HepG2 (cell line): Measurements from ENCODE around the gene LDB2.

Source experiments
- CEBPB ChIP-seq: IDR thresholded peaks from 2 replicates; pipeline ENCODE4 v1.6.1; 2011; ENCODE audit warnings: low read depth, low read length, improper control_type of control experiment, borderline replicate concordance
- CTCF ChIP-seq: sonication (generic); formaldehyde crosslinking; IDR thresholded peaks from 2 replicates; pipeline ENCODE4 v1.5.0; 2020; ENCODE audit warnings: mild to moderate bottlenecking, missing genetic modification reagents, moderate library complexity
- DPF2 ChIP-seq: sonication (generic); formaldehyde crosslinking; IDR thresholded peaks from 2 replicates; pipeline ENCODE4 v1.4.0; 2020; ENCODE audit warnings: mild to moderate bottlenecking, low read depth, missing genetic modification reagents, borderline replicate concordance
- EP300 ChIP-seq, 3 experiments: sonication (generic) in 1 of 3; formaldehyde crosslinking in 1 of 3; IDR thresholded peaks; 2 replicates each; pipeline versions ENCODE4 v1.5.1 to v1.6.1; 2011 to 2020; ENCODE audit warnings: low read depth in 2 of 3, low read length in 2 of 3, borderline replicate concordance in 1 of 3, improper control_type of control experiment in 1 of 3, mild to moderate bottlenecking in 1 of 3, missing genetic modification reagents in 1 of 3, moderate library complexity in 1 of 3
- FOSL2 ChIP-seq: sonication (generic); formaldehyde crosslinking; IDR thresholded peaks from 2 replicates; pipeline ENCODE4 v1.4.0; 2020; ENCODE audit warnings: missing genetic modification reagents
- GABPA ChIP-seq, 2 experiments: IDR thresholded peaks; 2 replicates each; pipeline ENCODE4 v1.6.1; 2011 to 2016; ENCODE audit warnings: low read depth in 2 of 2, low read length in 1 of 2, missing biosample characterization in 1 of 2, missing genetic modification characterization in 1 of 2
- MATR3 ChIP-seq: sonication (generic); formaldehyde crosslinking; IDR thresholded peaks from 2 replicates; pipeline ENCODE4 v1.4.0; 2020; ENCODE audit warnings: missing genetic modification reagents
- NFE2 ChIP-seq: sonication (generic); formaldehyde crosslinking; IDR thresholded peaks from 2 replicates; pipeline ENCODE4 v1.4.0; 2020; ENCODE audit warnings: missing genetic modification reagents
- RAD51 ChIP-seq: fragments of 450-650 bp; IDR thresholded peaks from 2 replicates; pipeline ENCODE4 v1.6.1; 2016; ENCODE audit warnings: borderline replicate concordance
- SOX5 ChIP-seq: IDR thresholded peaks from 2 replicates; pipeline ENCODE4 v1.6.1; 2016; ENCODE audit warnings: borderline replicate concordance
- TCF12 ChIP-seq, 2 experiments: fragments of 450-650 bp in 1 of 2; sonication (generic) in 1 of 2; formaldehyde crosslinking in 1 of 2; IDR thresholded peaks; 2 replicates each; pipeline versions ENCODE4 v1.6.1 to v1.8.0; 2017 to 2022; ENCODE audit warnings: antibody characterized with exemption in 1 of 2, mild to moderate bottlenecking in 1 of 2, missing genetic modification reagents in 1 of 2, moderate library complexity in 1 of 2
- TF ChIP-seq, protein P1 (sequence below): sonication (generic); formaldehyde crosslinking; IDR thresholded peaks from 2 replicates; pipeline ENCODE4 v1.5.1; 2020; ENCODE audit warnings: mild to moderate bottlenecking, missing genetic modification reagents, moderate library complexity
- TF ChIP-seq, protein P2 (sequence below): sonication (generic); formaldehyde crosslinking; conservative IDR thresholded peaks from 2 replicates; pipeline ENCODE4 v1.8.0; 2022; ENCODE audit warnings: low read depth, missing genetic modification reagents
- TF ChIP-seq, protein P3 (sequence below): IDR thresholded peaks from 2 replicates; pipeline ENCODE4 v1.6.1; 2016; ENCODE audit warnings: low read depth, missing genetic modification reagents, missing compliant biosample characterization

DNA sequence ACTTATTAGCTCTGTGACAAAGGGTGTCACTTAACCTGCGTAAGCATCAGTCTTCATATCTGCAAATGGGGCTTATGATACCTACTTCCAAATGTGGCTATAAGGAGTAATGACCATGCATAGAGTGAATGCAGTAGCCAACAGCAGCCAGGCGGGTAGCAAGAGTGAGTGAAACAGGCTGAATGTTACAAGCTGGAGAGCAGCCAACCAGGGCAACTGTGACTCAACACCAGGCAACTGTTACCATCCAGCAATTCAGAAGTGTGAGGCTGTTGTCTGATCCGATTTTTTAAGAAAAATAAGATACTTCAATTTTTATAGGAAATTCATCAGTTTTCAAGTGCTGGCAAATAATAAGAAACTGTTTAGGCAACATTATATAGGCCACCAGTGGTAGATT, 401.9 kb downstream of the LDB2 start:
- TF ChIP-seq DPF2 (no peak), FOSL2 (CRISPR knock-in tag) (no peak), RAD51 (no peak), NFE2 (CRISPR knock-in tag) (no peak), SOX5 (no peak), EP300 (IDR thresholded peaks at IDR 0.05; ENCODE audit: low read depth in 2 of 2, low read length in 2 of 2) (no peak), EP300 (CRISPR knock-in tag; IDR thresholded peaks at IDR 0.05; ENCODE audit: borderline replicate concordance) (no peak), CTCF (CRISPR knock-in tag) (no peak), GABPA (IDR thresholded peaks at IDR 0.05; ENCODE audit: low read depth, low read length) (no peak), GABPA (CRISPR knock-in tag; IDR thresholded peaks at IDR 0.05; ENCODE audit: low read depth) (no peak), MATR3 (no peak), CEBPB (no peak), TCF12 (IDR thresholded peaks at IDR 0.05) (no peak), TCF12 (CRISPR knock-in tag; IDR thresholded peaks at IDR 0.05) (no peak)
- TF ChIP-seq, protein P1, sequence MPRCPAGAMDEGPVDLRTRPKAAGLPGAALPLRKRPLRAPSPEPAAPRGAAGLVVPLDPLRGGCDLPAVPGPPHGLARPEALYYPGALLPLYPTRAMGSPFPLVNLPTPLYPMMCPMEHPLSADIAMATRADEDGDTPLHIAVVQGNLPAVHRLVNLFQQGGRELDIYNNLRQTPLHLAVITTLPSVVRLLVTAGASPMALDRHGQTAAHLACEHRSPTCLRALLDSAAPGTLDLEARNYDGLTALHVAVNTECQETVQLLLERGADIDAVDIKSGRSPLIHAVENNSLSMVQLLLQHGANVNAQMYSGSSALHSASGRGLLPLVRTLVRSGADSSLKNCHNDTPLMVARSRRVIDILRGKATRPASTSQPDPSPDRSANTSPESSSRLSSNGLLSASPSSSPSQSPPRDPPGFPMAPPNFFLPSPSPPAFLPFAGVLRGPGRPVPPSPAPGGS: no peak
- TF ChIP-seq, protein P2, sequence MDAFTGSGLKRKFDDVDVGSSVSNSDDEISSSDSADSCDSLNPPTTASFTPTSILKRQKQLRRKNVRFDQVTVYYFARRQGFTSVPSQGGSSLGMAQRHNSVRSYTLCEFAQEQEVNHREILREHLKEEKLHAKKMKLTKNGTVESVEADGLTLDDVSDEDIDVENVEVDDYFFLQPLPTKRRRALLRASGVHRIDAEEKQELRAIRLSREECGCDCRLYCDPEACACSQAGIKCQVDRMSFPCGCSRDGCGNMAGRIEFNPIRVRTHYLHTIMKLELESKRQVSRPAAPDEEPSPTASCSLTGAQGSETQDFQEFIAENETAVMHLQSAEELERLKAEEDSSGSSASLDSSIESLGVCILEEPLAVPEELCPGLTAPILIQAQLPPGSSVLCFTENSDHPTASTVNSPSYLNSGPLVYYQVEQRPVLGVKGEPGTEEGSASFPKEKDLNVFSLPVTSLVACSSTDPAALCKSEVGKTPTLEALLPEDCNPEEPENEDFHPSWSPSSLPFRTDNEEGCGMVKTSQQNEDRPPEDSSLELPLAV (CRISPR knock-in tag): no peak
- TF ChIP-seq, protein P3, sequence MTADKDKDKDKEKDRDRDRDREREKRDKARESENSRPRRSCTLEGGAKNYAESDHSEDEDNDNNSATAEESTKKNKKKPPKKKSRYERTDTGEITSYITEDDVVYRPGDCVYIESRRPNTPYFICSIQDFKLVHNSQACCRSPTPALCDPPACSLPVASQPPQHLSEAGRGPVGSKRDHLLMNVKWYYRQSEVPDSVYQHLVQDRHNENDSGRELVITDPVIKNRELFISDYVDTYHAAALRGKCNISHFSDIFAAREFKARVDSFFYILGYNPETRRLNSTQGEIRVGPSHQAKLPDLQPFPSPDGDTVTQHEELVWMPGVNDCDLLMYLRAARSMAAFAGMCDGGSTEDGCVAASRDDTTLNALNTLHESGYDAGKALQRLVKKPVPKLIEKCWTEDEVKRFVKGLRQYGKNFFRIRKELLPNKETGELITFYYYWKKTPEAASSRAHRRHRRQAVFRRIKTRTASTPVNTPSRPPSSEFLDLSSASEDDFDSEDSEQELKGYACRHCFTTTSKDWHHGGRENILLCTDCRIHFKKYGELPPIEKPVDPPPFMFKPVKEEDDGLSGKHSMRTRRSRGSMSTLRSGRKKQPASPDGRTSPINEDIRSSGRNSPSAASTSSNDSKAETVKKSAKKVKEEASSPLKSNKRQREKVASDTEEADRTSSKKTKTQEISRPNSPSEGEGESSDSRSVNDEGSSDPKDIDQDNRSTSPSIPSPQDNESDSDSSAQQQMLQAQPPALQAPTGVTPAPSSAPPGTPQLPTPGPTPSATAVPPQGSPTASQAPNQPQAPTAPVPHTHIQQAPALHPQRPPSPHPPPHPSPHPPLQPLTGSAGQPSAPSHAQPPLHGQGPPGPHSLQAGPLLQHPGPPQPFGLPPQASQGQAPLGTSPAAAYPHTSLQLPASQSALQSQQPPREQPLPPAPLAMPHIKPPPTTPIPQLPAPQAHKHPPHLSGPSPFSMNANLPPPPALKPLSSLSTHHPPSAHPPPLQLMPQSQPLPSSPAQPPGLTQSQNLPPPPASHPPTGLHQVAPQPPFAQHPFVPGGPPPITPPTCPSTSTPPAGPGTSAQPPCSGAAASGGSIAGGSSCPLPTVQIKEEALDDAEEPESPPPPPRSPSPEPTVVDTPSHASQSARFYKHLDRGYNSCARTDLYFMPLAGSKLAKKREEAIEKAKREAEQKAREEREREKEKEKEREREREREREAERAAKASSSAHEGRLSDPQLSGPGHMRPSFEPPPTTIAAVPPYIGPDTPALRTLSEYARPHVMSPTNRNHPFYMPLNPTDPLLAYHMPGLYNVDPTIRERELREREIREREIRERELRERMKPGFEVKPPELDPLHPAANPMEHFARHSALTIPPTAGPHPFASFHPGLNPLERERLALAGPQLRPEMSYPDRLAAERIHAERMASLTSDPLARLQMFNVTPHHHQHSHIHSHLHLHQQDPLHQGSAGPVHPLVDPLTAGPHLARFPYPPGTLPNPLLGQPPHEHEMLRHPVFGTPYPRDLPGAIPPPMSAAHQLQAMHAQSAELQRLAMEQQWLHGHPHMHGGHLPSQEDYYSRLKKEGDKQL (CRISPR knock-in tag): no peak
